Activated CD8-positive, alpha-beta memory T cell treated with anti-CD3 and anti-CD28 coated beads, Interleukin-2, amount 50 U/mL, for 24 hours (primary cell): ENCODE measurements around the gene ARHGEF7.

Experiments used
- DNase-seq: peaks from one replicate; pipeline ENCODE4 v3.0.0-alpha.2; 2020; ENCODE audit errors: extremely low read depth

ARHGEF7 gene

GRCh38 chr13:111278743-111279652 lies 163.9 kb downstream of the ARHGEF7 start:
- no peak for DNase-seq

GRCh38 chr13:111280226-111280625 lies 165.1 kb downstream of the ARHGEF7 start:
- no peak for DNase-seq

GRCh38 chr13:111280681-111281585 lies 165.8 kb downstream of the ARHGEF7 start:
- no peak for DNase-seq

- no peak for DNase-seq
These were observed 166.7 kb downstream of the ARHGEF7 start for GRCh38 chr13:111281751-111282311.

GRCh38 chr13:111282425-111282824 lies 167.3 kb downstream of the ARHGEF7 start:
- no peak for DNase-seq

GRCh38 chr13:111282997-111283396 lies 167.9 kb downstream of the ARHGEF7 start:
- no peak for DNase-seq

- DNase-seq: no peak
These were observed 168.3 kb downstream of the ARHGEF7 start for GRCh38 chr13:111283457-111283856.

- no peak for DNase-seq
These were observed 168.9 kb downstream of the ARHGEF7 start for GRCh38 chr13:111283991-111284390.

GRCh38 chr13:111284565-111284964 lies 169.5 kb downstream of the ARHGEF7 start:
- no peak for DNase-seq

GRCh38 chr13:111286162-111286561 lies 171.1 kb downstream of the ARHGEF7 start:
- DNase-seq: no peak

- no peak for DNase-seq
These were observed 171.6 kb downstream of the ARHGEF7 start for GRCh38 chr13:111286749-111287148.

GRCh38 chr13:111287201-111287600 lies 172.1 kb downstream of the ARHGEF7 start:
- no peak for DNase-seq

GRCh38 chr13:111288276-111288675 lies 173.2 kb downstream of the ARHGEF7 start:
- no peak for DNase-seq

- DNase-seq: no peak
These were observed 174.1 kb downstream of the ARHGEF7 start for GRCh38 chr13:111289251-111289650.

- no peak for DNase-seq
These were observed 176.8 kb downstream of the ARHGEF7 start for GRCh38 chr13:111291908-111292307.

- no peak for DNase-seq
These were observed 177.8 kb downstream of the ARHGEF7 start for GRCh38 chr13:111292710-111293485.

- DNase-seq: no peak
These were observed 180.8 kb downstream of the ARHGEF7 start for GRCh38 chr13:111295886-111296285.

GRCh38 chr13:111296417-111296816 lies 181.3 kb downstream of the ARHGEF7 start:
- no peak for DNase-seq

- DNase-seq: no peak
These were observed 183.3 kb downstream of the ARHGEF7 start for GRCh38 chr13:111298214-111298975.

- no peak for DNase-seq
These were observed 187.1 kb downstream of the ARHGEF7 start for GRCh38 chr13:111302045-111302726.
